ENCODE data around the gene LTBP3.
"Not testable (repeated sequence)": the region's sequence is repeated elsewhere in the genome, so short reads cannot be mapped to it uniquely, and the experiment has no call there.

Gene LTBP3

GRCh38 chr11:65526744-65527143, 31.4 kb downstream of the LTBP3 start:
- DNase-seq (ENCODE audit: low read depth), result no peak
- no peak overlapping the region for H3K4me3 ChIP-seq (ENCODE audit: control insufficient read depth, low read depth, low read length)
- TF ChIP-seq CTCF (conservative IDR thresholded peaks at IDR 0.05; ENCODE audit: control insufficient read depth, insufficient read depth, low read depth, low read length), result no peak

GRCh38 chr11:65525546-65526480, 32.3 kb downstream of the LTBP3 start:
- no peak for TF ChIP-seq CTCF (conservative IDR thresholded peaks at IDR 0.05; ENCODE audit: control insufficient read depth, insufficient read depth, low read depth, low read length)
- no peak for DNase-seq (ENCODE audit: low read depth)
- H3K4me3 ChIP-seq (ENCODE audit: control insufficient read depth, low read depth, low read length), result peak overlapping the region; percentile 78

- DNase-seq (ENCODE audit: low read depth), result peak; percentile 71
- no peak for TF ChIP-seq CTCF (conservative IDR thresholded peaks at IDR 0.05; ENCODE audit: control insufficient read depth, insufficient read depth, low read depth, low read length)
- H3K4me3 ChIP-seq (ENCODE audit: control insufficient read depth, low read depth, low read length), result peak within 1 kb of the TSS; percentile 78
Measured at GRCh38 chr11:65524741-65525545, 33.2 kb downstream of the LTBP3 start, which contains the start of gene SCYL1. SCYL1 (plus strand) TSS chr11:65525083; CDS start chr11:65525154, 71 bp downstream.

GRCh38 chr11:65524014-65524740, 34.0 kb downstream of the LTBP3 start:
- no peak for TF ChIP-seq CTCF (conservative IDR thresholded peaks at IDR 0.05; ENCODE audit: control insufficient read depth, insufficient read depth, low read depth, low read length)
- DNase-seq (ENCODE audit: low read depth), result no peak
- H3K4me3 ChIP-seq (ENCODE audit: control insufficient read depth, low read depth, low read length), result peak overlapping the region; percentile 43

GRCh38 chr11:65523631-65523968, 34.6 kb downstream of the LTBP3 start:
- not testable (repeated sequence) for DNase-seq (ENCODE audit: low read depth); H3K4me3 ChIP-seq (ENCODE audit: control insufficient read depth, low read depth, low read length)

- not testable (repeated sequence) for H3K4me3 ChIP-seq (ENCODE audit: control insufficient read depth, low read depth, low read length); DNase-seq (ENCODE audit: low read depth)
Measured at GRCh38 chr11:65522718-65523630, 35.2 kb downstream of the LTBP3 start.

GRCh38 chr11:65521777-65522521, 36.2 kb downstream of the LTBP3 start:
- H3K4me3 ChIP-seq (ENCODE audit: control insufficient read depth, low read depth, low read length); DNase-seq (ENCODE audit: low read depth): not testable (repeated sequence)

GRCh38 chr11:65518941-65519549, 39.1 kb downstream of the LTBP3 start:
- not testable (repeated sequence) for DNase-seq (ENCODE audit: low read depth); H3K4me3 ChIP-seq (ENCODE audit: control insufficient read depth, low read depth, low read length)
